GM20431 (cell line): ENCODE measurements around the gene PARD3B.

Source experiments
- in situ Hi-C: fragments of 300-500 bp; cut with MseI, MboI; formaldehyde crosslinking; loops from one replicate; pipeline ENCODE4 v1.15.0; 2020; ENCODE audit warnings: low sequenced_read_pairs; ENCODE audit not compliant: unreplicated experiment

The PARD3B gene

GRCh38 chr2:204544961-204545860 lies at the start of gene PARD3B:
TSS of gene PARD3B (plus strand) at chr2:204545475. CDS start at chr2:204546000, 525 bp downstream.
- in situ Hi-C loops, result no loop called here

GRCh38 chr2:204496779-204497178 lies 48.5 kb upstream of the PARD3B start:
- in situ Hi-C loops, result no loop called here

- in situ Hi-C loops, result no loop called here
Measured at GRCh38 chr2:204497855-204498254, 47.4 kb upstream of the PARD3B start.

- in situ Hi-C loops, result no loop called here
Measured at GRCh38 chr2:204498291-204498690, 47.0 kb upstream of the PARD3B start.

- in situ Hi-C loops, result no loop called here
Measured at GRCh38 chr2:204503869-204504268, 41.4 kb upstream of the PARD3B start.

GRCh38 chr2:204504594-204504993 lies 40.7 kb upstream of the PARD3B start:
- in situ Hi-C loops, result no loop called here

- in situ Hi-C loops, result no loop called here
Measured at GRCh38 chr2:204505488-204505887, 39.8 kb upstream of the PARD3B start.

GRCh38 chr2:204505946-204506345 lies 39.3 kb upstream of the PARD3B start:
- in situ Hi-C loops, result no loop called here

GRCh38 chr2:204507636-204508035 lies 37.6 kb upstream of the PARD3B start:
- in situ Hi-C loops, result no loop called here

- in situ Hi-C loops, result no loop called here
Measured at GRCh38 chr2:204510709-204511420, 34.4 kb upstream of the PARD3B start.

- in situ Hi-C loops, result no loop called here
Measured at GRCh38 chr2:204514439-204514838, 30.8 kb upstream of the PARD3B start.

- in situ Hi-C loops, result no loop called here
Measured at GRCh38 chr2:204515416-204515815, 29.9 kb upstream of the PARD3B start.

GRCh38 chr2:204517154-204517553 lies 28.1 kb upstream of the PARD3B start:
- in situ Hi-C loops, result no loop called here

GRCh38 chr2:204529795-204530463 lies 15.3 kb upstream of the PARD3B start:
- in situ Hi-C loops, result no loop called here

- in situ Hi-C loops, result no loop called here
Measured at GRCh38 chr2:204530464-204530805, 14.8 kb upstream of the PARD3B start.

- in situ Hi-C loops, result no loop called here
Measured at GRCh38 chr2:204533629-204534370, 11.5 kb upstream of the PARD3B start.

GRCh38 chr2:204535356-204535755 lies 9.9 kb upstream of the PARD3B start:
- in situ Hi-C loops, result no loop called here

GRCh38 chr2:204535764-204536163 lies 9.5 kb upstream of the PARD3B start:
- in situ Hi-C loops, result no loop called here

- in situ Hi-C loops, result no loop called here
Measured at GRCh38 chr2:204538182-204539018, 6.9 kb upstream of the PARD3B start.
